HG03175 (cell line): ENCODE data around the gene CRYBA2.
A peak's percentile ranks its signal among the peaks of the same experiment; 100 is the strongest.

ENCODE experiments used
- ATAC-seq: cut with Tn5 transposase; IDR thresholded peaks from one replicate; pipeline ENCODE4 v1.9.1; 2021; ENCODE audit warnings: mild to moderate bottlenecking, moderate library complexity; ENCODE audit not compliant: unreplicated experiment

The CRYBA2 gene

DNA sequence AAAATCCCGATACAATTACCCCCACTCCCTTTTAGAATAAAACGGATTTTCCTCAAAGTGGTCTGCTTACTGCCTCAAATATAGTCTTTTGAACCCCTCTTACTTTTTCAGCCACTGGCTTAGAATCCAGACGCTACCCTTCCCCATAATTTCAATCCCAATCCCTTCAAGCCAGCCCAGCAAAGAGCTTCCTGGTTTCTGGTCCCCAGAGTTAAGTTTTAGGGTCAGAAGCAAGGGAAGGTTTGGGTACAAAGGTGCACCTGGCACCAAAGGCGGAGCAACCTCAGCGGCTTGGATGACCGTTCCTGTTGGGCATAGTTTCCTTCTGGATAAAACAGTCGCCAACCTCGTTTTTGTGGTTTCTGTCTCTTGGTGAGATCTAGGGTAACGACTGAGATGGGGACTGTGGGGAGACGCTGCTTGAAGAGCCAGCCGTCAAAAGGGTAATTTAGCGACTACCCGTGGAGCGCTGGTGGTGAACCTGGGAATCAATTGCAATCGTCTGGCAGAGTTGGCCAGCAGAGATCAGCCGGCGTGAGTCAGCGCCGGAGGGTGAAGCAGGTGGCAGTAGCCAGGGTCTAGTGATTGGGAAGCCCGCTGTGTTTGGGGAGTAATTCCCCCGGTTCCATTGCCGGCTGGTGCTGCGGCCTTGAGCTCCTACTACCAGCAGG is 9.8 kb downstream of the CRYBA2 start:
- ATAC-seq, result no peak

DNA sequence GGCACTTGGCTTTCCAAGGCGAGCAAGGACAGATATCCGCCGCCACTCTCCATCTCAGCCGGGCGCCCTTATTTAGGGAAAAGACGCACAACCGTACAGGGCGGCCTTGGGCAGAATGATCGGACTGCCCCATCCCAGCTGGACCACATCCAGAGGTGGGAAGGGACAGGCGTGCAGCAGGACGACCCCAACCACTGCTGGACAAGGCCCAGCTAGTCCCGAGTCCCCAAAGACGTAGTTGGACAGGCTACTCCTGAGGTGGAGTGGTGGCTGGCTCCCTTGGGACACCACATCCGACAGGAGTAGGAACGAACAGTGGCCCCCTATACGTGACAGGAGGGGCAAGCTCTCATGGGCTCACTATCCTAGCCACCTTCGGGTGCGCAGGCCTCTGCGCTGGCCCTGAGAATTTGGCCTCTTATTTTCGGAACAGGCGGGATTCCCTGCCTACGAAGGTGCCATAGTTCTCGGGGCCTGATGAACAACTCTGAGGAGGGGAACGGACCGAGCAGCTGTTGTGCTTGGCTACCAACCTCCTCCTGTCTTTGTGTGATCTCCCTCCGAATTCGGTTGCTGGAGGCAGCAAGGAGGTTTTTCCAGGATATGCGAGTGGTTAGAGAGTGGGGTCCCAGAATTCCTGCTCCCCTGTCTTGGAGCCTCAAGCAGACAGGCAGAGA is 10.5 kb downstream of the CRYBA2 start:
- no peak for ATAC-seq

DNA sequence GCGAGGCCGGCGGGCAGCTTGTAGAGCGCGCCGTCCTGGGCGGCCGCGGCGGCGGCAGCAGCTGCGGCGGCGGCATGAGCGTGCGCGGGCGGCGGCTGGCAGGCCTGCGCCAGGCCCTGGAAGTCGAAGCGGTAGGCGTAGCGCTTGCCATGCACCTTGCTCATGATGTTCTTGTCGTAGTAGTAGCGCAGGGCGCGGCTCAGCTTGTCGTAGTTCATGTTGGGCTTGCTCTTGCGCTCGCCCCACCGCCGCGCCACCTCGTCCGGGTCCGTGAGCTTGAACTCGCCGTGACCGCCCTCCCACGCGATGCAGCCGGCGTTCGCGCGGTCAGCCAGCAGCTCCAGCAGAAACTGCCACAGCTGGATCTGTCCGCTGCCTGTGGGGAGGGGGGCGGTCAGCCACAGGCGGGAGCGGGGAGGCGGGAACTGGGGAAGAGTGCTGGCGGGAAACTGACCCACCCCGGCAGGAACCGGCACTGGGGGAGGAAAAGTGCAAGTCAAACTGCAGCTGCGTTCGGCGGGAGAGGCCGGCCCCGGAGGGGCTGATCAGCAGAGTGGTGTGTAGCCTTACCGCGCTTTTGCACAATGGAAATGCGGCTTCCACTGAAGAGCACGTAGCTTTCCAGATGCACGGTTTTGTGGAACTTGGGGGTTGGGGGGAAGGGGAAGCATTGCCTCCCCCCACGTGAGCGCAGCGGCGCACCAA is 11.2 kb downstream of the CRYBA2 start:
- ATAC-seq, result no peak

DNA sequence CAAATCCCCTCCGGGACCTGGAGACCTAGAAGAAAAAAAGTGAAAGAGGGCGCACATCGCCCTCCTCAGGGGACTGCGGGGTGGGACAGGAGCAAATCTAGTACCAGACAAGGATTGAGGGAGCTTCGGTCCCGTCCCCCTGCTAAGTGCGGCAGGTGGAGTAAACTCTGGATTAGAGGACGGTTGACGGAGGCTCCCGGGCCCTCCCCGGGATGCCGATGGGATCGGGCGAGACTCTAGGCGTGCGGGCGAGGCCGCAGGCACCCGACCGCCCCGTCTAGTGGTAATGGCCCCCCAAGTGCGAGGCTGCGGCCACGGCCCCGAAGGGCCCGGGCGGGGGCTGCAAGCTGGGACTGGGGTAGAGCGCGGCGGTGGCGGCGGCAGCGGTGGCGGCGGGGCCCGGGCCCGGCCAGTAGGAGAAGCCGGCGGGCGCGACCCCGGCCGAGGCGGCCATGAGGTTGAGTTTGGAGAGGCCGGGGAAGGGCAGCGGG is 11.8 kb downstream of the CRYBA2 start:
- no peak for ATAC-seq

DNA sequence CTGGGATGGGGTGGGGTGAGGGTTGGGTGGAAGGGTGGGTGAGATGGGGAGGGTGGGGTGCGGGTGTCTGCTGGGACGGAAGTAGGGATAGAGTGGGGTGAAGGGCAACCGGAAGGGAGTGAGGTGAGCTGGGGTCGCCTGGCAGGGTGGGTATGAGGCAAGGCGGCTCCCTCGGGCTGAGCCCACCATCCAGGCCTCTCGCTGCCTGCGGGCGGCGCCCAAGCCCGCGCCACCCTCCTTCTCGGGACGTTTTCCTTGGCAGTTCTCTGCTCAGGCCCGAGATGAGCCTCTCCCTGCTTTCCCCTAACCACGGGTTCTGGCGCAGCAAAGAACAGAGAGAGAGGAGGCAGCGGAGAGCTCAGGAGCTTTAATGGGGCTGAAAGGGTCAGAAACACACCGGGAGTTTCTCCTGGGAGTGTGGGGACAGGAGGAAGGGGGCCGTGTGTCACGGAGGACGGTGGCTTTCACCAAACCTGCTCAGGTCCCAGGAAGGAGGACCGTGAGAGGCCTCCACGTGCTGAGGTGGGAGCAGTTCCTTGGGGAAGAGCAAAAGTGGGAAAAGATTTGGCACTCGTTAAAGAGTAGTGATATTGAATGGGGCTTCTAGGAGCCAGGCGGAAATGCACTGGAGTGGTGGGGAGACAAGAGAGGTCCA is 12.4 kb downstream of the CRYBA2 start:
- no peak for ATAC-seq

DNA sequence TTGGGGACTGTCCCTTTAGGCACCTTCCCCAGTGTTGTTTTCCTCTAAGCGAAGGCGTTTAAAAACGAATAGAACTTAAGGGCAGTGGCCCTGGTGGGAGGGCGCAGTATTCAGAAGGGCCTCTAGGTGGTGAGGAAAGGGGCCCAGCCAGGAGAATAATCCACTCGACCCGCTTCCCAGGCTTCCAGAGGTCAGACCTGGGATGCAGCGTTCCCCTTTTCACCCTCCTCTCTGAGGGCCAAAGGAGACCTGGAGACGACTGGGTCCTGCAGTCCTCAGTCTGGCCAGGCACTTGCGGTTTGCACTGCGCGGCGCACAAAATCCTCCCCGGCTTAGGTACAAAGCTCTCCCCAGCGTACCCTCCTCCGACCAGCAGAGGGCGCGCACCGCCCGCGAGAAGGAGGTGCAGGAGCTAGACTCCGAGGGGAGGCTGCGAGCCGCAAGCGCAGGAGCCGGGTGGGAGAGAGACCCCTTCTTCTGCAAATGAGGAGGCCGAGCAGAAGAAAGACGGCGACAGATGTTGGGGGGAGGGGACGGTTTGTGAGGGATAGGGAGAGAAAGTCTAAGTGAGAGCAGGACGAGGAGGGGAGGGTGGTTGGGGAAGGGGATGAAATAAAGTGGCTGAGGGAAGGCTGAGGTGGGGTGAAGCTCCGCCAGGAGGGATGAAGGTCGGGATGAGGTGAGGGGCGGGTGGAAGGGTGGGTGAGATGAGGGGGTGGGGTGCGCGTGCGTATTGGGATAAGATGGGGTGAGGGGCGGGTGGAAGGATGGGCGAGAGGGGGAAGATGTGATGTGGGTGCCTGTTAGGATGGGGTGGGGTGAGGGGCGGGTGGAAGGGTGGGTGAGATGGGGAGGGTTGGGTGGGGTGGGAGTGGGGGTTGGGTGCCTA is 13.1 kb downstream of the CRYBA2 start:
- peak; percentile 93 for ATAC-seq

DNA sequence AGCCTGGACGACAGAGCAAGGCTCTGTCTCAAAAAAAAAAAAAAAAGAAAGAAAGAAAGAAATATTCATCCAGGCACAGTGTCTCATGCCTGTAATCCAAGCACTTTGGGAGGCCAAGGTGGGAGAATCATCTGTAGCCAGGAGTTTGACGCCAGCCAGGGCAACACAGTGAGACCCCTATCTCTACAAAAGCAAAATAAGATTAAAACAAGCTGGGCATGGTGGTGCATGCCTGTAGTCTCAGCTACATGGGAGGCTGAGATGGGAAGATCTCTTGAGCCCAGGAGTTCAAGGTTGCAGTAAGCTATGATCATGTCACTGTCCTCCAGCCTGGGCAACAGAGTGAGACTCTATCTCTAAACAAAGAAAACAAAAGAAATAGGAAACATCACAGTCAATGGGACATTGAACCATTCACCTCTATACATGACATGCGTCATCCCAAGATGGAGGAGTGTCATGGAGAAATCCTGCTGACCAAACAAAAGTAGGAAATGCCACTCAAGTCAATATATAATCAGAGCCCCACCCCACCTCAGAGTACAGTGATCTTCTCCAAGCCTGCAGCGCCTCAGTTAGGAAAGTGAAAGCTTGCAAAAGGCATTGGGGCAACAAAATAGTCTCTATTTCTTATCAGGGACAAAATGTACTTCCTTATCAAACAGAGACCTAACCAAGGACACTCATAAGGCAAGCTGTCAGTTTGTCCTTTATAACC is 18.0 kb downstream of the CRYBA2 start:
- ATAC-seq, result no peak

DNA sequence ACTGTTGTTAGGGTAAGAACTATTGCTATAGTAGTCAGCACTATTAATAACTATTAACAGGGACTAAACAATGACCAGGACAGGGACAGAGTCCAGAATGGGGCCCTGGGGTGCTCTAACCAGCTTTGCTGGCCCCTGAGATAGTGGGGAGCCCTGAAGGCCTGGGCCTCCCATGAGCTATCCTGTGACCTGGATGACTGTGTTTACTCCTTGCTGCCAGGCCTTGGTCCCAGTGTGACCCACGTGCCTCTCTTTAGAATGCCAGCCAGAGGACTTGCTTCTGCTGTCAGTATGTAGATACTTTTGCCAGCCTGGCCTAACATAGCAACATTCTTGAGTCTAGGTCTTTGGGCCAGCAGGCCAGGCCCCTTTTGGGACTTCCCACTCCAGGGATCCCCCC is 22.3 kb downstream of the CRYBA2 start:
- no peak for ATAC-seq

DNA sequence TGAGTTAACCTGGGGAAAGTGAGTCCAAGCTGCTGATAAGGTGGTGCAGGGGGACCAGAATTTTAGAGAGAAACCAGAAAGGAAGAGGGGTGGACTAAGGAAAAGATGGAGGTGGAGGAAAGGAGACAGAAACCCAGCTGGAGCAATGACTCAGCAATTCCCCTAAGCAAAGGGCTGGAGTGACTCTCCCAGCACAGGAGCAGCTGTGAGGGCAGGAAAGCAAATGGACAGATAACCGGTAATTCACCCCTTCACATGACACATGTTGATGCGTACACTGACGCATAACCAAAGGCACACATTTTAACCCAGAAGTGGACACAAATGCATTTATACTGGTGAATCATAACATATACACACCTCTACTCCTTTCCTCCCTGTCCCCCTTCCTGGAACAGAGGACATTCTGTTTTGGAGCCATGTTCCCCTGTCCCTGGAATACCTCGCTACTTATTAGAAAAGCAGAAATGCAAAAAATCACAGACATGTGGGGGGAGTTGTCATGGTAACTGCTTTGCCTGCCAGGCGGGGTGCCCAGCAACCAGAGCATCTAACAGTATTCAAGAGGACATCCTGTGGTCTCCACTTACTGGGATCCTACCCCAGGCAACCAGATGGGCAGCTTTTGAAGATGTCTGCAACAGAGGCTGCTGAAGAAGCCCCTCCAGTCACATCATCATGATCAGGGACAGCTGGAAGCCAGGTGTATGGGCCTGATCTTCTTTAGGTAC is 29.0 kb downstream of the CRYBA2 start:
- ATAC-seq, result no peak

DNA sequence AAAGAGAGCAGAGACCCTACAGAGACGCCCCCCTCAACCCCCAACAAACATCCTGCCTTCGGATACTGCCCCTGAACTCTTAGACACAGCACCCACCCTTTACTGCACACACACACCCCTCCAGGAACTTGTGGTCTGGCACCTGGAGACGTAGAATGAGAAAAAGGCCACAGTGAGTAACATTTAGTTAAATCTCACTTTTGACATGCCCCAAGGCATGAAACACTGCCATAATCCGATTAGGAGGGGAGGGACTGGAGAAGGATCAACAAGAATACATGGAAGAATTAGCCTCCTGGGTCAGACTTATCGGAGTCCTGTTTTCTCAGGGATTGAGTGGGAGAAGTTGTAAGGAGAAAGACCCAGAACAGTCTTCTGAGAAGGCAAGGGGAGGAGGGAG is 29.6 kb downstream of the CRYBA2 start:
- ATAC-seq, result no peak

DNA sequence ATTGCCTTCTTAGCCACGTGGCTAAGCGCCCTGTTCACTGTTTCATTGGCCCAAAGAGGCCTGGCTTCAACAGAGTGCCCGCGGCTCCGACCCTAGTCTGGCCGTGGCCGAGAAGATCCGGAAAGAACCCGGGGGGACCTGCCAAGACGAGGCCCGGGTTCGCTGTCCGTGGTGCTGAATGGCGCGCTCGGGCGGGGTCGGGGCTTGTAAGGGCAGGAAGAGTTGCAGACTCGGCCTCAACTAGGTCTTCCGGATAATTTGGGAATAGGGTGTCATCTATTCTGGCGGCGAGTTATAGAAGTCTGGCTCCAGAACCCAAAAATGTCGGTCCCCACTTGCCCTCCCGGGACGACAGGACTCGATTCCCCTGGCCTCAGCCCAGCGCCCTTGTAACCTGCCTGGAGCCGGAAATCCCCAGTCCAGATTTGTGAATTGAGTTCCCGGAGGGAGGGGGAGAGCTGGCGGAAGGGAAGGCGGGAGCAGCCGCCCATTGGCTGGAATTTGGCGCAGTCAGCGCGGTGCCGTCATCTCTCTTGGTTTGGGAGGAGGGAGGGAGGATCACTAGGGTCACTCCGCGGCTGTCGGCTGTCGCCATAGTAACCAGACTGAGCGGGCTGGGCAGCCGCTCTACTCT is 30.2 kb downstream of the CRYBA2 start:
- ATAC-seq, result no peak

DNA sequence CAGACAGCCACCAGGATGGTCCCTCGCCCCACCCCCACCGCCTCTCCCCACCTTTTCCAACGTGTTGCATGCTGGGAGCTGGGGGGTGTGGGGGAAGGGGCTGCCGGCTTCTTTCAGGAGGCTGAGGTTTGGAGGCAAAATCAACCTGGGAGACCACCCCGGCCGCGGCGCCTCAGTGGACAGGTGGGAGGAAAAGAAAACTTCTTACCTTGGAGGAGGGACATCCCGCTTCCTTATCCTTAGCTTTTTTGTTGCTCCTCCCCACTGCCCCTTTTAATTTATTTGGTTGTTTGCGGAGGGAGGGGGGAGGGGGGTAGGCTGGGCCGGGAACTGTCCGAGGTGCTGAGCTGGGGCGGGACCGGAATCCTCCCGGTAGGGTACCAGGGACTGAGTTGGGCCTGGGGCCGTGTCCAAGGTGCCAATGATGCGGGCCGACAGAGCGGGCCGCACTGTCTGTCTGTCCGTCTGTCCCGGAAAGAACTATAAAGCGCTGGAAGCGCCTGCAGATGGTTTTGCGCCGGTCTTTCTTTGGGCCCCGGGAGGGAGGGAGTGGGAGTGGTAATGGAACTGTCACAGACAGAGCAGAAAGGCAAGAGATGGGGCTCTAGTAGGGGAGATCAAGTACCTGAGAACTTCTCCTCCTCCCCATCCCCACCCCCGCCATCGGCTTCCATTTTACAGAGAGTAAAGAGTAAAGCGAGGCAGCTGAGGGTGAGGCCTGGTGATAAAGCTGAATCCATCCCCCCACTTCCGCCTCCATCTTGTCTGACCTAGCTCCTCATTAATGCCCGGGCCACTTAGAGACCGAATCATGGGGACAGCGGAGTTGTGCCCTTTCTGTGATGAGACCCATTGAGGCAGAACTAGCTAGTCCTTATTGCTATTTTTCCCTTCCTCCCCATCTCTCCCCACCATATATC is 31.3 kb downstream of the CRYBA2 start:
- no peak for ATAC-seq

DNA sequence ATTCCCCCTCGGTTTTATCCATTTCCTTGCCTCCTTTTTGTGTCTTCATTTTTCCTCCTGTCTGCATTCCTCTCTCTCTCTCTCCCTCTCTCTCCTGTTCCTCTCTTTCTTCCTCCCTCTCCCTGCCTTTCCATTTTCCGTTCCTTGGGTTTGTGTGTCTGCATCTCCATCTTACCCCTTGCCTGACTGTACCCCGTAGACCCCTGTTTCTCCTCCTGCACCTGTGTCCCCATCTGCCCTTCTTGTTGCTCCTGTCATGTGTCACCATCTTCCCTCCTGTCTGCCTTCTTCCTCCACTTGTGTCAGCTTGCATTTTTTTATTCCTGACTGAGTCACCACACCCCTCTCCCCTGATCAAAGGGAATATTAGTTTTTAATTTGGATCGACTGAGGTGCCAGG is 32.0 kb downstream of the CRYBA2 start:
- ATAC-seq, result no peak

DNA sequence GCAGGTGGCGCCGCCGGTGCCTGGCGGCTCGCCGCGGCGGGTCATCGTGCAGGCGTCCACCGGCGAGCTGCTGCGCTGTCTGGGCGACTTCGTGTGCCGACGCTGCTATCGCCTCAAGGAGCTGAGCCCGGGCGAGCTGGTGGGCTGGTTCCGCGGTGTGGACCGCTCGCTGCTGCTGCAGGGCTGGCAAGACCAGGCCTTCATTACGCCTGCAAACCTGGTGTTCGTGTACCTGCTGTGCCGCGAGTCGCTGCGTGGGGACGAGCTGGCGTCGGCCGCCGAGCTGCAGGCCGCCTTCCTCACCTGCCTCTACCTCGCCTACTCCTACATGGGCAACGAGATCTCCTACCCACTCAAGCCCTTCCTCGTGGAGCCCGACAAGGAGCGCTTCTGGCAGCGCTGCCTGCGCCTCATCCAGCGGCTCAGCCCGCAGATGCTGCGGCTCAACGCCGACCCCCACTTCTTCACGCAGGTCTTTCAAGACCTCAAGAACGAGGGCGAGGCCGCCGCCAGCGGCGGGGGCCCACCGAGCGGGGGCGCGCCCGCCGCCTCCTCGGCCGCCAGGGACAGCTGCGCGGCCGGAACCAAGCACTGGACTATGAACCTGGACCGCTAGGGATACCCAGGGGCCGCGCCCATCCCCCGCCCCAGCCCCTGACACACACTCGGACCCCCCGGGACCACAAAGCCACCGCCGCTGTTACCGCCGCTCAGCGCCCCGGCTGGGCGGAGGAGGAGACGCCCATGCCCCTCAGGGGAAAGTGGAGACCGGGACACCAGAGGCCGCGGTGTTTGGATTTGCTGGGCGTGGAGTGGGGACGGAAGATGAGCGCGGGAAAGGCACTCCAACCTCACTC is 32.7 kb downstream of the CRYBA2 start:
- no peak for ATAC-seq

DNA sequence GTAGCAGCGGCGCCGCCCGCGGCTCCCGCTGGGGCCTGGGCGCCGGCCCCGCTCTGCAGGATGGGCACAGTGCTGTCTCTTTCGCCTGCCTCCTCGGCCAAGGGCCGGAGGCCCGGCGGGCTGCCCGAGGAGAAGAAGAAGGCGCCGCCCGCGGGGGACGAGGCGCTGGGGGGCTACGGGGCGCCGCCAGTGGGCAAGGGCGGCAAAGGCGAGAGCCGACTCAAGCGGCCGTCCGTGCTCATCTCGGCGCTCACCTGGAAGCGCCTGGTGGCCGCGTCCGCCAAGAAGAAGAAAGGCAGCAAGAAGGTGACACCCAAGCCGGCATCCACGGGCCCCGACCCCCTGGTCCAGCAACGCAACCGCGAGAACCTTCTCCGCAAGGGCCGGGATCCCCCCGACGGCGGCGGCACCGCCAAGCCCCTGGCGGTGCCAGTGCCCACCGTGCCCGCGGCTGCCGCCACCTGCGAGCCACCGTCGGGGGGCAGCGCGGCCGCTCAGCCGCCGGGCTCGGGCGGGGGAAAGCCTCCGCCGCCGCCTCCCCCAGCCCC is 33.4 kb downstream of the CRYBA2 start:
- no peak for ATAC-seq

DNA sequence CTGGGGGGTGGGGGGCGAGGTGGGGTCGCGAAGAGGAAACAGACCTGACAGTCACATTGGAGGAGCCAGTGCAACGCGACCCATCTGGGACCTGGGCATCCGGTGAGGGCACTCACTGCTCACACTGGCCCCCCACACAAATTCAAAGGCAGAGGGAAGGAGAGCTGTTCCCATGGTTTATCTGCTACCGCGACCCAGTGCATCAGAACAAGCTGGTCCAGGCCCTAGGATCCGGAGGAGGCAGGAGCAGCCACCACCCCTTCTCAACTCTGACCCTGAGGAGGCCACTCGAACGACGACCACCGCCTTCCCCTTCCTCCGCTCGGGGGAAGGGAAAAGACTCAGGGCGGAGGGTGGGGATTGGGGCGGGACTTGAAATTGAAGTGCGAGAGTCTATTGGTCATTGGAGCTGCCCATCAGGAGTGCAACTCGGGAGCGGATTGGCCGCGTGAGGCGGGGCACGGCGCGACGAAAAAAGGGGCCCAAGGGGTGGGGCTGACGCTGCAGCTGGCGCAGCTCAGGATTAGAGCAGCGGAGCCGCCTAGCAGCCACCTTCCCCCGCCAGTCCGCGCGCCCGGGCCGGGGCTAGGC is 34.0 kb downstream of the CRYBA2 start, which contains the start of gene CDK5R2:
CDK5R2 (plus strand) TSS at position 526 of the 591 bp plus-strand sequence. CDS start 155 bp downstream, outside the sequence.
- peak; percentile 90 for ATAC-seq
